ENCODE data around the gene ACBD6.

- no peak for TF ChIP-seq CTCF (conservative IDR thresholded peaks at IDR 0.05; ENCODE audit: low read length)
- TF ChIP-seq EZH2phosphoT487 (IDR thresholded peaks at IDR 0.05; ENCODE audit: borderline replicate concordance), result no peak
Measured at GRCh38 chr1:180503280-180503862, 994 bp upstream of the ACBD6 start.
